Left ventricle myocardium inferior (tissue), 1 donor: ENCODE measurements around the gene VAMP8. TPM values are rescaled to one million over a fixed set of nuclear protein-coding genes. Genes with fewer than 3 reads are reported as not detected.
"Not testable (repeated sequence)": the region's sequence is repeated elsewhere in the genome, so short reads cannot be mapped to it uniquely, and the experiment has no call there.

Experiments used
- DNase-seq: peaks from one replicate; pipeline ENCODE4 v3.0.0-alpha.2; 2020
- H3K27ac ChIP-seq: fragments of 200-600 bp; replicated peaks from 2 replicates; pipeline ENCODE4 v1.8.0; 2021
- H3K27me3 ChIP-seq: fragments of 200-600 bp; 2 replicates; pipeline ENCODE4 v1.8.0; 2021; ENCODE audit warnings: low read depth
- H3K36me3 ChIP-seq: fragments of 200-600 bp; 2 replicates; pipeline ENCODE4 v1.8.0; 2021
- H3K4me1 ChIP-seq: fragments of 200-600 bp; 2 replicates; pipeline ENCODE4 v1.8.0; 2021
- H3K4me3 ChIP-seq: fragments of 200-600 bp; 2 replicates; pipeline ENCODE4 v1.8.0; 2021; ENCODE audit warnings: mild to moderate bottlenecking, moderate library complexity
- H3K9me3 ChIP-seq: fragments of 200-600 bp; replicated peaks from 2 replicates; pipeline ENCODE4 v1.8.0; 2021
- intact Hi-C: fragments of 100-400 bp; cut with micrococcal nuclease; formaldehyde crosslinking; loops from one replicate; pipeline ENCODE4 v1.11.0; 2022
- total RNA-seq: library from RNA; stranded (reverse); fragmentation: NEBNext Ultra II Directional; extraction: Animal tissue kit (Norgen Biotek cat#: 25700); gene quantifications from one replicate; pipeline ENCODE4 v1.2.1, GENCODE V29; 2021
- TF ChIP-seq, protein P1 (sequence below): fragments of 200-600 bp; IDR thresholded peaks from 2 replicates; pipeline ENCODE4 v1.8.0; 2021; ENCODE audit warnings: antibody characterized with exemption, mild to moderate bottlenecking, borderline replicate concordance
- donor health status: DM: no; HTN: yes; CAD: no; lungs with severe emphysema.

Gene VAMP8
- total RNA-seq, 1 donor from 2014 or later: 15.5 TPM

GRCh38 chr2:85611705-85612587 is 34.6 kb downstream of the VAMP8 start, which contains the start of gene C2orf68:
Gene C2orf68 (minus strand): TSS chr2:85612066. CDS start chr2:85611984, 82 bp downstream.
- intact Hi-C loops: no loop called here
- TF ChIP-seq, protein P1, sequence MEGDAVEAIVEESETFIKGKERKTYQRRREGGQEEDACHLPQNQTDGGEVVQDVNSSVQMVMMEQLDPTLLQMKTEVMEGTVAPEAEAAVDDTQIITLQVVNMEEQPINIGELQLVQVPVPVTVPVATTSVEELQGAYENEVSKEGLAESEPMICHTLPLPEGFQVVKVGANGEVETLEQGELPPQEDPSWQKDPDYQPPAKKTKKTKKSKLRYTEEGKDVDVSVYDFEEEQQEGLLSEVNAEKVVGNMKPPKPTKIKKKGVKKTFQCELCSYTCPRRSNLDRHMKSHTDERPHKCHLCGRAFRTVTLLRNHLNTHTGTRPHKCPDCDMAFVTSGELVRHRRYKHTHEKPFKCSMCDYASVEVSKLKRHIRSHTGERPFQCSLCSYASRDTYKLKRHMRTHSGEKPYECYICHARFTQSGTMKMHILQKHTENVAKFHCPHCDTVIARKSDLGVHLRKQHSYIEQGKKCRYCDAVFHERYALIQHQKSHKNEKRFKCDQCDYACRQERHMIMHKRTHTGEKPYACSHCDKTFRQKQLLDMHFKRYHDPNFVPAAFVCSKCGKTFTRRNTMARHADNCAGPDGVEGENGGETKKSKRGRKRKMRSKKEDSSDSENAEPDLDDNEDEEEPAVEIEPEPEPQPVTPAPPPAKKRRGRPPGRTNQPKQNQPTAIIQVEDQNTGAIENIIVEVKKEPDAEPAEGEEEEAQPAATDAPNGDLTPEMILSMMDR: no peak

GRCh38 chr2:85613717-85614515 is 36.5 kb downstream of the VAMP8 start:
- peaks cover 71% of the 10 kb centered on the region for H3K4me1 ChIP-seq
- no peak overlapping the region for H3K4me3 ChIP-seq
- H3K27ac ChIP-seq: no peak overlapping the region
- H3K9me3 ChIP-seq: no peaks in the 10 kb centered on the region
- H3K27me3 ChIP-seq: no peaks in the 10 kb centered on the region
- intact Hi-C loops: no loop called here
- DNase-seq: no peak
- peaks cover 6% of the 10 kb centered on the region for H3K36me3 ChIP-seq
- TF ChIP-seq, protein P1: no peak

More at GRCh38 chr2:85611705-85612587, 34.6 kb downstream of the VAMP8 start, which contains the start of gene C2orf68:
- Histone ChIP-seq H3K27ac (peak within 1 kb of the TSS; percentile 88), H3K27me3 (no peaks in the 10 kb centered on the region), H3K4me1 (peaks cover 71% of the 10 kb centered on the region), H3K36me3 (peaks cover 7% of the 10 kb centered on the region), H3K9me3 (no peaks in the 10 kb centered on the region), H3K4me3 (peak within 1 kb of the TSS; percentile 96)
- peak; percentile 91 for DNase-seq

DNA sequence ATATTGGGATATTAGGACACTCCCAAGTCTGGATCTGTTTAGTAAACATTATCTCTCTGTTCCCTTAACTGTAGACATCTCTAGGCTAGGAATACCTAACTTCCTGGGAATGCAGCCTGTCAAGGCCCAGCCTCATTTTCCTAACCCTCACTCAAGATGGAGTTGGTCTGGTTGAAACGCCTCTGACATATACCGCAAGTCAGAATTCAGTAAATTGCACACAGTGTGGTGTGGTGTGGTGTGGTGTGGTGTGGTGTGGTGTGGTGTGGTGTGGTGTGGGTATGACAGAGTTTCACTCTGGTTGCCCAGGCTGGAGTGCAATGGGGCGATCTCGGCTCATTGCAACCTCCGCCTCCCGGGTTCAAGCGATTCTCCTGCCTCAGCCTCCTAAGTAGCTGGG is 37.4 kb downstream of the VAMP8 start:
- intact Hi-C loops, H3K27me3 ChIP-seq, H3K4me3 ChIP-seq, H3K27ac ChIP-seq, H3K9me3 ChIP-seq, DNase-seq: not testable (repeated sequence)
- Histone ChIP-seq H3K4me1 (peaks cover 70% of the 10 kb centered on the region), H3K36me3 (peaks cover 10% of the 10 kb centered on the region)

- intact Hi-C loops: no loop called here
- Histone ChIP-seq H3K4me3 (peak overlapping the region; percentile 99), H3K4me1 (peaks cover 64% of the 10 kb centered on the region), H3K9me3 (no peaks in the 10 kb centered on the region), H3K36me3 (peaks cover 15% of the 10 kb centered on the region), H3K27me3 (no peaks in the 10 kb centered on the region), H3K27ac (peak overlapping the region; percentile 90)
- TF ChIP-seq, protein P1: no peak
- no peak for DNase-seq
These were observed 38.0 kb downstream of the VAMP8 start for GRCh38 chr2:85615413-85615728.

- Histone ChIP-seq H3K4me1 (peaks cover 43% of the 10 kb centered on the region), H3K36me3 (peaks cover 39% of the 10 kb centered on the region), H3K4me3 (peak overlapping the region; percentile 99)
- DNase-seq, H3K27me3 ChIP-seq, H3K9me3 ChIP-seq, intact Hi-C loops, H3K27ac ChIP-seq: not testable (repeated sequence)
These were observed 40.3 kb downstream of the VAMP8 start for GRCh38 chr2:85617723-85618122.

DNA sequence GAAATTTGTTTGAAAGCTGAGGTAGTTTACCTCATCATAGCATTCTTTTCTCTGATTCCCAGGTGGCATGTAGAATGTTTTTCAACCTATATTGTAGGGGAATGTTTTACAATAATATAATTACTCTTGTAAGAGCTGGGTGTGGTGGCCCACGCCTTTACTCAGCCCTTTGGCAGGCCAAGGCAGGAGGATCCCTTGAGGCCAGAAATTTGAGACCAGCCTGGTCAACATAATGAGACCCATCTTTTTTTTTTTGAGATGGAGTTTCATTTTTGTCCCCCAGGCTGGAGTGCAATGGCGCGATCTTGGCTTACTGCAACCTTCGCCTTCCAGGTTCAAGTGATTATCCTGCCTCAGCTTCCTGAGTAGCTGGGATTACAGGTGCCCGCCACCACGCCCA is 42.2 kb downstream of the VAMP8 start:
- TF ChIP-seq, protein P1: no peak
- intact Hi-C loops: no loop called here
- H3K4me1 ChIP-seq: peaks cover 54% of the 10 kb centered on the region
- no peak overlapping the region for H3K4me3 ChIP-seq
- no peak overlapping the region for H3K27ac ChIP-seq
- no peak for DNase-seq
- H3K27me3 ChIP-seq: no peaks in the 10 kb centered on the region
- H3K36me3 ChIP-seq: peaks cover 57% of the 10 kb centered on the region
- H3K9me3 ChIP-seq: no peaks in the 10 kb centered on the region
